Cardiac fibroblast (primary cell): Measurements from ENCODE around the gene ACOX3.

Source experiments
- DNase-seq, 2 donors: peaks; one replicate each; pipeline versions ENCODE4 v3.0.0 to v3.0.0-alpha.2; 2010; ENCODE audit warnings: low read depth in 2 of 2
- H3K4me3 ChIP-seq, 2 donors: replicated peaks in 1 of 2; 1 replicate in 1 of 2; 2 replicates in 1 of 2; pipeline ENCODE4 v1.5.1; 2011; ENCODE audit warnings: low read depth in 2 of 2, low read length in 2 of 2, mild to moderate bottlenecking in 2 of 2, moderate library complexity in 1 of 2
- TF ChIP-seq, protein P1 (sequence below): IDR thresholded peaks from one replicate; pipeline ENCODE4 v1.5.1; 2011; ENCODE audit warnings: low read depth, mild to moderate bottlenecking, low read length, inconsistent platforms

The ACOX3 gene

DNA sequence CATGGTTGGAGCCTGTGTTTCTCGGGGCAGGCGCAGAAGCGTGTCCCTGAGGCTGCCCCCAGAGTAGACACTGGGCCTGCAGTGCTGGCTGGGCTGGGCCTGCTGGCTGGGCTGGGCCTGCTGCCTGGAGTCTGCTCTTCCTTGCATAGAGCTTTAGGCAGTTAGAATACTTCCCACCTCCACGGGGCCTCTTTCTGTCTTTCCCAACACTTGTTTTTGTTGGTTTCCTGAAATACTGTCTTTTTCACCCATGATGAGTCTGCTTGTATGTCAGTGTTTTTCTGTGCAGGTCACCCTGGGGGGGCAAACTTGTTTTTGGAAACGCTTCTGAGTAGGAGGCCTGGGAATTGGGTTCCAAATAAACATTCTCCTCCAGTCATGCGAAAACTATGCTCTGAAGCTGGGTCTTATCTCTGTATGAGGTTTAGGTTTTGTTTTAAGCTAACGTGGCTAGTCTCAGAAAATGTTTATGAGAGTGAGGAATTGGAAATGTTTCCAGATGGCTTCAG lies 32.2 kb upstream of the ACOX3 start:
- H3K4me3 ChIP-seq: no peak overlapping the region
- TF ChIP-seq, protein P1, sequence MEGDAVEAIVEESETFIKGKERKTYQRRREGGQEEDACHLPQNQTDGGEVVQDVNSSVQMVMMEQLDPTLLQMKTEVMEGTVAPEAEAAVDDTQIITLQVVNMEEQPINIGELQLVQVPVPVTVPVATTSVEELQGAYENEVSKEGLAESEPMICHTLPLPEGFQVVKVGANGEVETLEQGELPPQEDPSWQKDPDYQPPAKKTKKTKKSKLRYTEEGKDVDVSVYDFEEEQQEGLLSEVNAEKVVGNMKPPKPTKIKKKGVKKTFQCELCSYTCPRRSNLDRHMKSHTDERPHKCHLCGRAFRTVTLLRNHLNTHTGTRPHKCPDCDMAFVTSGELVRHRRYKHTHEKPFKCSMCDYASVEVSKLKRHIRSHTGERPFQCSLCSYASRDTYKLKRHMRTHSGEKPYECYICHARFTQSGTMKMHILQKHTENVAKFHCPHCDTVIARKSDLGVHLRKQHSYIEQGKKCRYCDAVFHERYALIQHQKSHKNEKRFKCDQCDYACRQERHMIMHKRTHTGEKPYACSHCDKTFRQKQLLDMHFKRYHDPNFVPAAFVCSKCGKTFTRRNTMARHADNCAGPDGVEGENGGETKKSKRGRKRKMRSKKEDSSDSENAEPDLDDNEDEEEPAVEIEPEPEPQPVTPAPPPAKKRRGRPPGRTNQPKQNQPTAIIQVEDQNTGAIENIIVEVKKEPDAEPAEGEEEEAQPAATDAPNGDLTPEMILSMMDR: no peak
- peak; percentile 96 to 97 for DNase-seq

DNA sequence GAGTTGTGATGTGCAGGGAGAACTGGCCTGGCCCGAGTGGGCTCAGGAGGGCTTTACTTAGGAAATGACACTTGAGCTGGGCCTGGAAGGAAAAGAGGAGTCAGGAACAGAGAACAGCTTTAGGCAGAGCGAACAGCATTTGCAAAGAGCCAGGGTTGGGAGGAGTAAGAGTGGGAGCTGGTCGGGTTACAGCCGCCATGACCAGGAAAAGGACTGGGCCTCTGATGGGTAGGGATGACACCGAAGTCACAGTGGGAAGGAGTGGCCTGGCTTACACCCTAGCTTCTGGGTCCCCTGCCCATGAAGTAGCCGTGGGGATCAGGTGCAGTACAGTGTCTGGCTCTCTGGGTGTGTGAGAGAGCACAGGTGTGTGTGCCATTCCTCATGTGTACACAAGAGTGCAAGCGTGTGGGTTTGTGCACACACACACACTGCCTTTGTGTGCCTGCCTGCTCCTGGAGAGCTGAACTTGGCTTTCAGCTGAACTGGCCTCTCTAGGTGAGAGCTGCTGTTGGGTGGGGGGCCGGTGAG lies 31.7 kb upstream of the ACOX3 start:
- no peak overlapping the region for H3K4me3 ChIP-seq
- no peak for DNase-seq
- TF ChIP-seq, protein P1: no peak

GRCh38 chr4:8471211-8471875 lies 30.8 kb upstream of the ACOX3 start:
- TF ChIP-seq, protein P1: no peak
- no peak overlapping the region for H3K4me3 ChIP-seq
- no peak for DNase-seq

DNA sequence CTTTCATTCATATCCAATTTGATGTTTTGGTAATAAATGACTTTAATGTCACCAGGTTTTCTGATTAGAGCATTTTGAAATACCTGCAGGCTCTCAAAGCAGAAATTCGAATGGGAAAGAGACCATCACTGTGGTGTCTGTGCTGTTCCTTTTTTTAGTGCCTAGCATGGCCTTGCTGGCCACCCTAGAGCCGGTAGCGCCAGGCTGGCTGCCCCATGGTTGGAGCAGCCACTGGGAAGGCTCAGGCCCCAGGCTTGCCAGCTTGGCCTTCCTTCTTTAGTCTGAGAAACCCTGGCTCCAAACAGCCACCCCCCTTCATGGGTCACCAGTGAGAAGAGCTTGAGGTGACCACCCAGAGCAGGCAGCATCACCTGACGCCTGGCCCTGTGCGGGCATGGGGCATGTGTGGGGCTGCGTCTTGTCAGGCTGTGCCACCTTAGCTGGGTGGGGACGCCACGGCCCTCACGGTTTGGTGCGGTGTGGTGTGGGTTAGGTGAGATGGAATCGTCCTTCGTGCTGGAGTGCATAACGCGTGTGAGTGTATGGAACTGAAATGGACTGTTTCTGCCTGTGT lies 30.0 kb upstream of the ACOX3 start:
- H3K4me3 ChIP-seq: no peak overlapping the region
- TF ChIP-seq, protein P1: no peak
- no peak for DNase-seq

DNA sequence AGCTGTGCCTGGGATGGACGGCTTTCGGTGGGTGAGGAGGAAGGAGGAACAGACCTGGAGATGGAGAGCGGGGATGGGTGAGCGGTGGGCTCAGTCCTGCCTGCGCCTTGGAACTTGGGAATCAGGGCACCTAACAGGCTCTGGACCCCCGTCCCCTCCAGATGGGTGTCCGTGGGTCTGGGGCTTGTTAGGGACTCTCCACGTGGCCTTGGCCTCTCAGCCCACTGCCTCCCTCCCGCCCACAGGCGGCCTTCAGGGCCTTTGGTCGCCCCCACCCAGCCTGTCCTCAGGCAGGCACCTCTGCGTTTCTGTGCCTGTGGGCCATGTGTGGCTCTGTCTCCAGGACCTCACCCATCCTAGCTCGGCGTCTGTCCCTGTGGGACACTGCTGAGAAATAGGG lies 29.0 kb upstream of the ACOX3 start:
- no peak overlapping the region for H3K4me3 ChIP-seq
- DNase-seq: no peak
- TF ChIP-seq, protein P1: no peak

- no peak overlapping the region for H3K4me3 ChIP-seq
- peak; percentile 69 to 71 for DNase-seq
Measured at GRCh38 chr4:8468746-8469535, 28.4 kb upstream of the ACOX3 start.

More at GRCh38 chr4:8468746-8469535, 28.4 kb upstream of the ACOX3 start:
- TF ChIP-seq, protein P1: peak; percentile 99
